CD4-positive, alpha-beta T cell (primary cell): ENCODE measurements around the gene BAZ1A. TPM values are rescaled to one million over a fixed set of nuclear protein-coding genes. Genes with fewer than 3 reads are reported as not detected.

Source experiments
- ATAC-seq: fragments of 200-7000 bp; cut with Tn5 transposase; one replicate; pipeline ENCODE4 v1.10.0; 2022; ENCODE audit warnings: mild to moderate bottlenecking; ENCODE audit not compliant: poor library complexity
- CTCF ChIA-PET: fragments of 350-600 bp; sonication (Branson Sonifier 250); formaldehyde crosslinking; loops from one replicate; lab custom pipeline; 2021; ENCODE audit warnings: antibody characterized with exemption, inconsistent platforms; lab: Charles Lee
- POLR2A ChIA-PET: fragments of 350-600 bp; sonication (Branson Sonifier 250); formaldehyde crosslinking; loops from one replicate; lab custom pipeline; 2021; ENCODE audit warnings: antibody characterized with exemption, inconsistent platforms; lab: Charles Lee
- DNase-seq, 14 experiments: peaks; one replicate each; pipeline ENCODE4 v3.0.0-alpha.2; 2013 to 2020; ENCODE audit warnings: mixed read lengths in 2 of 14
- H3K27ac ChIP-seq, 2 donors: one replicate each; pipeline versions ENCODE4 v1.5.1 to v1.7.0; 2013; ENCODE audit warnings: low read length in 2 of 2, low read depth in 1 of 2, mild to moderate bottlenecking in 1 of 2
- H3K27me3 ChIP-seq, 2 experiments: 1 replicate in 1 of 2; 2 replicates in 1 of 2; pipeline versions ENCODE4 v1.6.1 to v1.7.0; 2013; ENCODE audit warnings: low read length in 2 of 2, control low read depth in 1 of 2, mild to moderate bottlenecking in 1 of 2, moderate library complexity in 1 of 2; ENCODE audit not compliant: insufficient read depth in 2 of 2, control insufficient read depth in 1 of 2
- H3K36me3 ChIP-seq: one replicate; pipeline ENCODE4 v1.6.1; 2013; ENCODE audit warnings: low read length, control low read depth; ENCODE audit not compliant: insufficient read depth
- H3K4me1 ChIP-seq: one replicate; pipeline ENCODE4 v1.6.1; 2013; ENCODE audit warnings: low read length, control low read depth; ENCODE audit not compliant: insufficient read depth
- H3K4me3 ChIP-seq: one replicate; pipeline ENCODE4 v1.5.1; 2013; ENCODE audit warnings: mild to moderate bottlenecking, low read length, moderate library complexity
- H3K9me3 ChIP-seq, 2 experiments: 1 replicate in 1 of 2; 2 replicates in 1 of 2; pipeline versions ENCODE4 v1.6.1 to v1.7.0; 2013; ENCODE audit warnings: low read length in 2 of 2, mild to moderate bottlenecking in 2 of 2, control low read depth in 1 of 2, moderate library complexity in 1 of 2; ENCODE audit not compliant: control insufficient read depth in 1 of 2, insufficient read depth in 1 of 2
- H3K27ac Mint-ChIP-seq: one replicate; pipeline ENCODE4 v1.8.0; 2020; ENCODE audit warnings: mixed read lengths
- H3K27me3 Mint-ChIP-seq: one replicate; pipeline ENCODE4 v1.8.0; 2021; ENCODE audit warnings: mixed read lengths
- H3K36me3 Mint-ChIP-seq: one replicate; pipeline ENCODE4 v1.8.0; 2021; ENCODE audit warnings: low read depth, mixed read lengths
- H3K4me1 Mint-ChIP-seq: one replicate; pipeline ENCODE4 v1.8.0; 2021; ENCODE audit warnings: low read depth, mixed read lengths
- H3K4me3 Mint-ChIP-seq: one replicate; pipeline ENCODE4 v1.8.0; 2020; ENCODE audit warnings: mild to moderate bottlenecking, mixed read lengths
- H3K9me3 Mint-ChIP-seq: one replicate; pipeline ENCODE4 v1.8.0; 2020; ENCODE audit warnings: mixed read lengths
- CTCF ChIP-seq: fragments of 200-600 bp; IDR thresholded peaks from one replicate; pipeline ENCODE4 v1.8.0; 2022; ENCODE audit warnings: antibody characterized with exemption, mild to moderate bottlenecking
- intact Hi-C, 2 experiments: fragments of 100-400 bp; cut with DNase I in 1 of 2; cut with micrococcal nuclease in 1 of 2; formaldehyde crosslinking; loops; one replicate each; pipeline versions ENCODE4 v1.15.1 to v1.9.0; 2023 to 2025; cut with DNase I, micrococcal nuclease
- total RNA-seq, 174 experiments: library from RNA in 2 of 174; stranded (reverse) in 2 of 174; gene quantifications; one replicate each; pipeline ENCODE4 v1.2.3 and lab custom pipeline; 2021 to 2026

BAZ1A gene
- total RNA-seq, 2 experiments from 2014 or later: 46.5 to 52.3 TPM

GRCh38 chr14:34888186-34888585, 13.0 kb upstream of the BAZ1A start:
- Histone ChIP-seq H3K27me3 (no peaks in the 10 kb centered on the region), H3K4me3 (no peak overlapping the region), H3K9me3 (no peaks in the 10 kb centered on the region), H3K4me1 (no peaks in the 10 kb centered on the region), H3K36me3 (no peaks in the 10 kb centered on the region), H3K27ac (no peak overlapping the region)
- peaks cover 7% of the 10 kb centered on the region for H3K4me1 Mint-ChIP-seq
- ChIA-PET CTCF (no interaction called here), POLR2A (interaction anchor here (0.6 to 0.7 kb wide), 2 partner anchors 11 to 41 kb away, joined by 3 read pairs; no protein-coding TSS in a partner anchor)
- no peak overlapping the region for H3K27ac Mint-ChIP-seq
- intact Hi-C loops: no loop called here
- H3K9me3 Mint-ChIP-seq: no peaks in the 10 kb centered on the region
- H3K27me3 Mint-ChIP-seq: no peaks in the 10 kb centered on the region
- no peak for TF ChIP-seq CTCF
- H3K4me3 Mint-ChIP-seq: no peak overlapping the region
- DNase-seq (no peak), ATAC-seq (no peak)
- no peaks in the 10 kb centered on the region for H3K36me3 Mint-ChIP-seq

GRCh38 chr14:34883954-34884353, 8.8 kb upstream of the BAZ1A start:
- ATAC-seq (no peak), DNase-seq (no peak)
- Histone ChIP-seq H3K36me3 (no peaks in the 10 kb centered on the region), H3K4me1 (no peaks in the 10 kb centered on the region), H3K9me3 (no peaks in the 10 kb centered on the region), H3K27ac (no peak overlapping the region), H3K27me3 (no peaks in the 10 kb centered on the region), H3K4me3 (no peak overlapping the region)
- ChIA-PET CTCF (no interaction called here), POLR2A (no interaction called here)
- Mint-ChIP-seq H3K27ac (no peak overlapping the region), H3K4me1 (no peaks in the 10 kb centered on the region), H3K9me3 (no peaks in the 10 kb centered on the region), H3K36me3 (no peaks in the 10 kb centered on the region), H3K27me3 (no peaks in the 10 kb centered on the region), H3K4me3 (no peak overlapping the region)
- no peak for TF ChIP-seq CTCF
- intact Hi-C loops: loop anchor here in 1 of 2 experiments (5.0 kb wide), 1 partner anchor 33 kb away; no protein-coding TSS in a partner anchor

GRCh38 chr14:34874386-34875030, 652 bp downstream of the BAZ1A start:
- ChIA-PET CTCF (interaction anchor here (0.6 kb wide), 1 partner anchor 26 kb away, joined by 3 read pairs; no protein-coding TSS in a partner anchor), POLR2A (interaction anchor here (0.8 to 4.2 kb wide), 13 partner anchors 17 to 530 kb away, joined by 3 to 172 read pairs (median 9); partner anchors contain the start of genes FAM177A1, NFKBIA, PPP2R3C and PRORP)
- Mint-ChIP-seq H3K36me3 (peaks cover 36% of the 10 kb centered on the region), H3K9me3 (no peaks in the 10 kb centered on the region), H3K4me3 (peak overlapping the region; percentile 91), H3K4me1 (peaks cover 47% of the 10 kb centered on the region), H3K27ac (peak overlapping the region; percentile 97), H3K27me3 (no peaks in the 10 kb centered on the region)
- Histone ChIP-seq H3K9me3 (no peaks in the 10 kb centered on the region), H3K36me3 (peaks cover 13% of the 10 kb centered on the region), H3K27ac (peak overlapping the region; percentile 100), H3K27me3 (no peaks in the 10 kb centered on the region), H3K4me1 (peaks cover 23% of the 10 kb centered on the region), H3K4me3 (peak overlapping the region; percentile 96)
- peak in 13 of 14 experiments; percentile 32 to 87 (median 48) for DNase-seq
- peak; percentile 21 for ATAC-seq
- intact Hi-C loops: loop anchor here (2.0 to 10.0 kb wide), 8 partner anchors 42 to 530 kb away; partner anchors contain the start of genes FAM177A1 (in 2 of the 2), NFKBIA (in 2 of the 2), PPP2R3C (in 1 of the 2) and SRP54 (in 1 of the 2)
- TF ChIP-seq CTCF: no peak
